A204.1 (cell line): Measurements from ENCODE around the gene KRIT1.
"Not testable (repeated sequence)": the region's sequence is repeated elsewhere in the genome, so short reads cannot be mapped to it uniquely, and the experiment has no call there.

Experiments
- FAIRE-seq: peaks from 2 replicates; lab custom pipeline; 2012; peaks lifted over from hg19 to GRCh38; lab: Jason Lieb, UNC

Gene KRIT1

GRCh38 chr7:92245487-92246359 is at the start of gene KRIT1, which contains the start of gene ANKIB1:
Gene KRIT1 (minus strand): TSS chr7:92245914. CDS start chr7:92242135, 3,779 bp downstream.
Gene ANKIB1 (plus strand): TSS chr7:92245974. CDS start chr7:92294979, 49,005 bp downstream.
- peak; percentile 60 for FAIRE-seq

GRCh38 chr7:92295391-92295790 is 49.7 kb upstream of the KRIT1 start:
- no peak for FAIRE-seq

GRCh38 chr7:92293896-92294590 is 48.3 kb upstream of the KRIT1 start:
- peak; percentile 85 for FAIRE-seq

- no peak for FAIRE-seq
These were observed 47.3 kb upstream of the KRIT1 start for GRCh38 chr7:92292981-92293380.

GRCh38 chr7:92289321-92289720 is 43.6 kb upstream of the KRIT1 start:
- FAIRE-seq: no peak

GRCh38 chr7:92282930-92283329 is 37.2 kb upstream of the KRIT1 start:
- FAIRE-seq: no peak

- FAIRE-seq: no peak
These were observed 36.6 kb upstream of the KRIT1 start for GRCh38 chr7:92282221-92282814.

GRCh38 chr7:92281031-92281430 is 35.3 kb upstream of the KRIT1 start:
- no peak for FAIRE-seq

- no peak for FAIRE-seq
These were observed 33.8 kb upstream of the KRIT1 start for GRCh38 chr7:92279396-92280031.

- no peak for FAIRE-seq
These were observed 30.7 kb upstream of the KRIT1 start for GRCh38 chr7:92276460-92276864.

GRCh38 chr7:92275327-92275726 is 29.6 kb upstream of the KRIT1 start:
- FAIRE-seq: no peak

GRCh38 chr7:92268921-92269320 is 23.2 kb upstream of the KRIT1 start:
- FAIRE-seq: no peak

GRCh38 chr7:92266415-92267241 is 20.9 kb upstream of the KRIT1 start:
- no peak for FAIRE-seq

GRCh38 chr7:92260248-92260781 is 14.6 kb upstream of the KRIT1 start:
- FAIRE-seq: no peak

- FAIRE-seq: no peak
These were observed 14.0 kb upstream of the KRIT1 start for GRCh38 chr7:92259610-92260247.

GRCh38 chr7:92259062-92259461 is 13.3 kb upstream of the KRIT1 start:
- FAIRE-seq: no peak

GRCh38 chr7:92255308-92255707 is 9.6 kb upstream of the KRIT1 start:
- no peak for FAIRE-seq

GRCh38 chr7:92254800-92255199 is 9.1 kb upstream of the KRIT1 start:
- FAIRE-seq: not testable (repeated sequence)

GRCh38 chr7:92253251-92253650 is 7.5 kb upstream of the KRIT1 start:
- FAIRE-seq: no peak

GRCh38 chr7:92251181-92251580 is 5.5 kb upstream of the KRIT1 start:
- no peak for FAIRE-seq

GRCh38 chr7:92250603-92251002 is 4.9 kb upstream of the KRIT1 start:
- FAIRE-seq: peak; percentile 9
